Neural progenitor cell (in vitro differentiated cells): Measurements from ENCODE around the gene ATP13A1. TPM values are rescaled to one million over a fixed set of nuclear protein-coding genes. Genes with fewer than 3 reads are reported as not detected.

Experiments used
- DNase-seq: peaks from one replicate; pipeline ENCODE4 v3.0.0-alpha.2; 2016; ENCODE audit warnings: low spot score
- H2AFZ ChIP-seq: fragments of 200-600 bp; sonication (generic); replicated peaks from 2 replicates; pipeline ENCODE4 v1.6.1; 2016; ENCODE audit warnings: antibody characterized with exemption
- H3F3A ChIP-seq: fragments of 200-600 bp; sonication (generic); 2 replicates; pipeline ENCODE4 v1.6.1; 2016; ENCODE audit warnings: antibody characterized with exemption, low read depth
- H3K27ac ChIP-seq: fragments of 200-600 bp; sonication (generic); 2 replicates; pipeline ENCODE4 v1.5.1; 2016; ENCODE audit warnings: mild to moderate bottlenecking
- H3K27me3 ChIP-seq: fragments of 200-600 bp; sonication (generic); 2 replicates; pipeline ENCODE4 v1.6.1; 2016; ENCODE audit warnings: mild to moderate bottlenecking, moderate library complexity
- H3K36me3 ChIP-seq: fragments of 200-600 bp; sonication (generic); 2 replicates; pipeline ENCODE4 v1.5.1; 2016
- H3K4me1 ChIP-seq: fragments of 200-600 bp; sonication (generic); 2 replicates; pipeline ENCODE4 v1.6.1; 2016; ENCODE audit warnings: mixed run types
- H3K4me2 ChIP-seq: fragments of 200-600 bp; sonication (generic); 2 replicates; pipeline ENCODE4 v1.6.1; 2016
- H3K4me3 ChIP-seq: fragments of 200-600 bp; sonication (generic); 2 replicates; pipeline ENCODE4 v1.5.1; 2016
- H3K79me2 ChIP-seq: fragments of 200-600 bp; sonication (generic); 2 replicates; pipeline ENCODE4 v1.6.1; 2016; ENCODE audit warnings: low read depth
- H3K9ac ChIP-seq: fragments of 200-600 bp; sonication (generic); 2 replicates; pipeline ENCODE4 v1.6.1; 2016
- H3K9me3 ChIP-seq: fragments of 200-600 bp; sonication (generic); 2 replicates; pipeline ENCODE4 v1.5.1; 2016; ENCODE audit warnings: low read depth
- H4K20me1 ChIP-seq: fragments of 200-600 bp; sonication (generic); 2 replicates; pipeline ENCODE4 v1.6.1; 2016; ENCODE audit warnings: low read depth
- H3K27ac Mint-ChIP-seq: 3 replicates; pipeline ENCODE4 v1.8.0; 2021; ENCODE audit warnings: mixed read lengths
- H3K27me3 Mint-ChIP-seq: 2 replicates; pipeline ENCODE4 v1.8.0; 2022; ENCODE audit warnings: low read depth, mild to moderate bottlenecking, inconsistent platforms, moderate library complexity, mixed read lengths; ENCODE audit not compliant: insufficient read depth
- H3K36me3 Mint-ChIP-seq: 3 replicates; pipeline ENCODE4 v1.8.0; 2021; ENCODE audit warnings: mixed read lengths
- H3K4me1 Mint-ChIP-seq: 3 replicates; pipeline ENCODE4 v1.8.0; 2021; ENCODE audit warnings: mixed read lengths
- H3K4me3 Mint-ChIP-seq: 3 replicates; pipeline ENCODE4 v1.8.0; 2021; ENCODE audit warnings: mild to moderate bottlenecking, moderate library complexity, mixed read lengths
- H3K9me3 Mint-ChIP-seq: 3 replicates; pipeline ENCODE4 v1.8.0; 2020; ENCODE audit warnings: mixed read lengths
- EZH2 ChIP-seq: fragments of 200-600 bp; sonication (generic); IDR thresholded peaks from 2 replicates; pipeline ENCODE4 v1.6.1; 2017; ENCODE audit warnings: antibody characterized with exemption, mild to moderate bottlenecking, moderate library complexity
- EZH2phosphoT487 ChIP-seq: fragments of 200-600 bp; sonication (generic); IDR thresholded peaks from 2 replicates; pipeline ENCODE4 v1.6.1; 2017; ENCODE audit warnings: antibody characterized with exemption
- total RNA-seq: library from RNA; depleted of rRNA; stranded (reverse); fragments of >200 nt; gene quantifications from 2 replicates; pipeline ENCODE4 v1.2.3, GENCODE V29; 2015; ENCODE audit warnings: low replicate concordance
- TF ChIP-seq, protein P1 (sequence below): fragments of 200-600 bp; sonication (generic); IDR thresholded peaks from 2 replicates; pipeline ENCODE4 v1.5.1; 2017; ENCODE audit warnings: antibody characterized with exemption, mild to moderate bottlenecking

Gene ATP13A1
- total RNA-seq, 1 donor from 2014 or later, result 19.2 TPM

DNA sequence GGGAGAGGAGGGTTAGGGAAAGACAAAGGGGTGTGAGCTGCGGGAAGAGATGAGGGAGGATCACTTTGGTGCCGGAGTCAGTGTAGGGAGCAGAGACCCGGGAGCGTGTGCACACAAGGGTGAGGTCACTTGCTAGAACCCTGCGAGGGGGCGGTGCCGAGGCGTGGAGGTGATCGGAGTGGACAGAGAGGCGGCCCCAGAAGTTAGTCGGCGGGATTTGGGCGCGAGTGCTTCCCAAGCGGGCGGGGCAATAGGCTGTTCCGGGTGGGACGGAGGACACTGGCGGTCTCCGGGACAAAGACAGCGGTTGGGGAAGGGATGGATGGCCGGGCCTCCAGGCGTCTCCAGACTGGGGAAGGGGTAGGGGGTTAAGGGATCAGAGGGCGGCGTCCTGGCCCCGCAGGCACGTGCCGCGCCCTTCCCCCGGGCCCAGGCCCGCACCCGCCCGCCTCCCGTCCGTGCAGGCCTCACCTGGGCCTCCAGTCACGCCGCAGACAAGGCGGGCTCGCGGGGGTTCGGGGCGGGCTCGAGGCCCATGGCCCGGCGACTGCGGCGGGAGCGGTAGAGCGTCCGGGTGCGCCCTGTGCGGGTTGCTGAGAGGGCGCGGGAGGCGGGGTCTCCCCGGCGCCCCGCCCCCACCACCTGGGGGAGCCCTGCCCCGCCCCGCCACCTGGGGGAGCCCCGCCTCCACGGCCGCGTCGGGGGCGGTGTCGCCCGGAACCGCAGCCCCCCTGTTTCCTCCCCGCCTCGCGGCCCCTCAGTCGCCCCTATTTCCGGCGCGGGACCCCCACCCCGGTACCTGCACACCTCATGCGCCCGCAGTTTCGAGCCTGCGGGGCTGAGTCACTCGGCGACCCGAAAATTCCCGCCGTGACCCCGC is 35.6 kb downstream of the ATP13A1 start, which contains the start of gene LPAR2:
LPAR2 (minus strand) TSS at position 600 of the 880 bp plus-strand sequence. CDS start 945 bp downstream, outside the sequence.
- H3K27ac ChIP-seq, result peak within 1 kb of the TSS; percentile 54
- Mint-ChIP-seq H3K27ac (peak within 1 kb of the TSS; percentile 12), H3K36me3 (peaks cover 13% of the 10 kb centered on the region), H3K9me3 (no peaks in the 10 kb centered on the region), H3K4me1 (peaks cover 15% of the 10 kb centered on the region), H3K27me3 (peaks cover 10% of the 10 kb centered on the region), H3K4me3 (peak within 1 kb of the TSS; percentile 89)
- no peak within 1 kb of the TSS for H3K9ac ChIP-seq
- no peak within 1 kb of the TSS for H2AFZ ChIP-seq
- H3K4me3 ChIP-seq, result peak within 1 kb of the TSS; percentile 79
- peaks cover 22% of the 10 kb centered on the region for H4K20me1 ChIP-seq
- peaks cover 7% of the 10 kb centered on the region for H3K4me1 ChIP-seq
- no peaks in the 10 kb centered on the region for H3K9me3 ChIP-seq
- H3K36me3 ChIP-seq, result no peaks in the 10 kb centered on the region
- H3K79me2 ChIP-seq, result peaks cover 26% of the 10 kb centered on the region
- peak; percentile 86 for DNase-seq
- no peak for TF ChIP-seq EZH2
- TF ChIP-seq, protein P1, sequence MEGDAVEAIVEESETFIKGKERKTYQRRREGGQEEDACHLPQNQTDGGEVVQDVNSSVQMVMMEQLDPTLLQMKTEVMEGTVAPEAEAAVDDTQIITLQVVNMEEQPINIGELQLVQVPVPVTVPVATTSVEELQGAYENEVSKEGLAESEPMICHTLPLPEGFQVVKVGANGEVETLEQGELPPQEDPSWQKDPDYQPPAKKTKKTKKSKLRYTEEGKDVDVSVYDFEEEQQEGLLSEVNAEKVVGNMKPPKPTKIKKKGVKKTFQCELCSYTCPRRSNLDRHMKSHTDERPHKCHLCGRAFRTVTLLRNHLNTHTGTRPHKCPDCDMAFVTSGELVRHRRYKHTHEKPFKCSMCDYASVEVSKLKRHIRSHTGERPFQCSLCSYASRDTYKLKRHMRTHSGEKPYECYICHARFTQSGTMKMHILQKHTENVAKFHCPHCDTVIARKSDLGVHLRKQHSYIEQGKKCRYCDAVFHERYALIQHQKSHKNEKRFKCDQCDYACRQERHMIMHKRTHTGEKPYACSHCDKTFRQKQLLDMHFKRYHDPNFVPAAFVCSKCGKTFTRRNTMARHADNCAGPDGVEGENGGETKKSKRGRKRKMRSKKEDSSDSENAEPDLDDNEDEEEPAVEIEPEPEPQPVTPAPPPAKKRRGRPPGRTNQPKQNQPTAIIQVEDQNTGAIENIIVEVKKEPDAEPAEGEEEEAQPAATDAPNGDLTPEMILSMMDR, result peak; percentile 19
- no peak for TF ChIP-seq EZH2phosphoT487
- peak within 1 kb of the TSS; percentile 70 for H3K4me2 ChIP-seq
- no peaks in the 10 kb centered on the region for H3K27me3 ChIP-seq
- H3F3A ChIP-seq, result peaks cover 3% of the 10 kb centered on the region

DNA sequence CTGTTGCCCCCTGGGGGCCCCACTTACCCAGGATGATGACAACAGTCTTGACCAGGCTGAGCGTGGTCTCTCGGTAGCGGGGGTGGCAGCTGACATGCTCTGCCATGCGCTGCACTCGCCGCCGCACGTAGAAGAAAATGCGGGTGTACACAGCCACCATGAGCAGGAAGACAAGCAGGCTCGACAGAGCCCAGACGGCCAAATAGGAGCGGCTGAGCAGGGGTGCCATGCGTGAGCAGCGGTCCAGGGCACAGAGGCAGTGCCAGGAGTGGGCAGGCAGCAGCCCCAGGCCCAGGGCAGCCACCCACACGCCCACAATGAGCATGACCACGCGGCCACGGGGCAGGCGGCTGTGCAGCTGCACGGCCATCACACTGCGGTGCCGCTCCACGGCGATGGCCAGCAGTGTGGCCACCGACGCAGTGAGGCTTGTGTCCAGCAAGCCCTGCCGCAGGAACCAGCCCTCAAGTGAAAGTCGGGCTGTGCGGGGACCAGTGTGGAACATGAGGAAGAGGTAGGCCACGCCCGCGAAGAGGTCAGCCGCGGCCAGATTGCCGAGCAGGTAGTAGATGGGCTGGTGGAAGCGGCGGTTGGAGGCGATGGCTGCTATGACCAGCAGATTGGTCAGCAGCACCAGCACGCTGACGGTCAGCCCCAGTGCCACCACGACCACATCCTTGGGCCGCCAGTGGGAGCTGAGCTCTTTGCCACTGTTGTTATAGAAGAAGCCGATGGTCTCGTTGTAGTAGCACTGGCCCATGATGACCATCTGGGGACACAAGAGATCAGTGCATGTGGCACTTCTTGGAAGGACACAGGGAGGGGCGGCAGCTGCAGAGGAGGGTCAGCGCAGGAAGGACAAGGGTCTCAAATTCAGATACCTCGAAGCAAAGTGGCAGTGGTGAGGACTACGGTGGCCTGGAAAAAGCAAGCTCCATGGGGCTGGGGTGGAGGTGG is 36.7 kb downstream of the ATP13A1 start:
- H3K9me3 Mint-ChIP-seq, result no peaks in the 10 kb centered on the region
- no peaks in the 10 kb centered on the region for H3K9me3 ChIP-seq
- H3K4me1 ChIP-seq, result peaks cover 7% of the 10 kb centered on the region
- TF ChIP-seq EZH2, result no peak
- TF ChIP-seq, protein P1, result no peak
- no peak for TF ChIP-seq EZH2phosphoT487
- peak overlapping the region; percentile 70 for H3K4me2 ChIP-seq
- peak; percentile 14 for DNase-seq
- H3K4me3 ChIP-seq, result peak overlapping the region; percentile 79
- no peak overlapping the region for H3K9ac ChIP-seq
- no peak overlapping the region for H2AFZ ChIP-seq
- H4K20me1 ChIP-seq, result peaks cover 27% of the 10 kb centered on the region
- H3K27me3 ChIP-seq, result no peaks in the 10 kb centered on the region
- peak overlapping the region; percentile 89 for H3K4me3 Mint-ChIP-seq
- peaks cover 15% of the 10 kb centered on the region for H3K4me1 Mint-ChIP-seq
- no peak overlapping the region for H3K27ac Mint-ChIP-seq
- peaks cover 8% of the 10 kb centered on the region for H3K27me3 Mint-ChIP-seq
- H3K27ac ChIP-seq, result no peak overlapping the region
- peaks cover 26% of the 10 kb centered on the region for H3K79me2 ChIP-seq
- H3F3A ChIP-seq, result peaks cover 3% of the 10 kb centered on the region
- peaks cover 14% of the 10 kb centered on the region for H3K36me3 Mint-ChIP-seq
- H3K36me3 ChIP-seq, result no peaks in the 10 kb centered on the region

DNA sequence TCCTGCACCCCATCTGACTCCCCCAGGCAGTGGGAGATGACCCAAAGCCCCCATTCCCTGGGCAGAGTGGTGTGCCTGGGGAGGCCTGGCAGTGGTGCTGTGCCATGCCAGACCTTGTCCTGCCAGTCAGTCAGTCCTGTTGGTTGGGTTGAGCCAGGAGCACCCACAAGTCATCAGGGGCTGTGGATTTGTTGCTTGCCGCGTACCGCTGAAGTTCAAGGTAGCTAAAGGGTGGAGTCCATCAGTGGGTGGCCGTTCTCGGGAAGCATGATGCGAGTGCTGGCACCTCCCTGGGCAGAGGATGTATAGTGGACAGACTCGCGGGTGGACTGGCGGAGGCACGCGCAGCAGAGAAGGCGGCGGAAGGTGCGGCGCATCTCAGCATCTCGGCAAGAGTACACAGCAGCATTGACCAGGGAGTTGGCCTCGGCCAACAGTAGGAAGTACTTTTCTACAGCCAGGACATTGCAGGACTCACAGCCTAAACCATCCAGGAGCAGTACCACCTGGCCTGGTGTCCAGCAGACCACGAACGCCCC is 39.4 kb downstream of the ATP13A1 start:
- H3K9ac ChIP-seq, result no peak overlapping the region
- H3K27ac Mint-ChIP-seq, result no peak overlapping the region
- TF ChIP-seq, protein P1, result no peak
- TF ChIP-seq EZH2phosphoT487 (no peak), EZH2 (no peak)

More for the DNA sequence above, 39.4 kb downstream of the ATP13A1 start:
- H3K9me3 Mint-ChIP-seq, result no peaks in the 10 kb centered on the region
- Histone ChIP-seq H3K27me3 (no peaks in the 10 kb centered on the region), H4K20me1 (peaks cover 27% of the 10 kb centered on the region), H3K4me3 (no peak overlapping the region), H3K27ac (no peak overlapping the region), H3K79me2 (peaks cover 26% of the 10 kb centered on the region), H3K4me2 (no peak overlapping the region), H3K9me3 (no peaks in the 10 kb centered on the region), H3K36me3 (no peaks in the 10 kb centered on the region), H2AFZ (no peak overlapping the region), H3F3A (peaks cover 14% of the 10 kb centered on the region), H3K4me1 (peaks cover 7% of the 10 kb centered on the region)
- H3K4me3 Mint-ChIP-seq, result no peak overlapping the region
- peaks cover 15% of the 10 kb centered on the region for H3K36me3 Mint-ChIP-seq
- no peak for DNase-seq
- peaks cover 23% of the 10 kb centered on the region for H3K4me1 Mint-ChIP-seq
- H3K27me3 Mint-ChIP-seq, result peaks cover 8% of the 10 kb centered on the region
